Mesothelial cell of epicardium (in vitro differentiated cells): ENCODE results near the gene TRPM5. TPM values are rescaled to one million over a fixed set of nuclear protein-coding genes. Genes with fewer than 3 reads are reported as not detected.

Experiments used
- DNase-seq, 2 experiments: peaks; one replicate each; pipeline ENCODE4 v3.0.0; 2021; ENCODE audit warnings: low spot score in 2 of 2; ENCODE audit not compliant: unreplicated experiment in 2 of 2
- H3K27ac Mint-ChIP-seq: 2 replicates; pipeline ENCODE4 v1.8.0; 2021; ENCODE audit warnings: mixed read lengths
- H3K27me3 Mint-ChIP-seq: 2 replicates; pipeline ENCODE4 v1.8.0; 2021; ENCODE audit warnings: low read depth, mixed read lengths
- H3K36me3 Mint-ChIP-seq: 2 replicates; pipeline ENCODE4 v1.8.0; 2021; ENCODE audit warnings: mixed read lengths
- H3K4me1 Mint-ChIP-seq: 2 replicates; pipeline ENCODE4 v1.8.0; 2021; ENCODE audit warnings: mixed read lengths
- H3K4me3 Mint-ChIP-seq: 2 replicates; pipeline ENCODE4 v1.8.0; 2021; ENCODE audit warnings: mild to moderate bottlenecking, moderate library complexity, mixed read lengths
- H3K9me3 Mint-ChIP-seq: 2 replicates; pipeline ENCODE4 v1.8.0; 2021; ENCODE audit warnings: mixed read lengths
- CTCF ChIP-seq: fragments of 200-600 bp; sonication (generic); IDR thresholded peaks from one replicate; pipeline ENCODE4 v1.5.0; 2021; ENCODE audit warnings: antibody characterized with exemption; ENCODE audit not compliant: unreplicated experiment
- total RNA-seq: library from RNA; stranded (reverse); gene quantifications from 3 replicates; pipeline ENCODE4 v1.2.1, GENCODE V29; 2021

The TRPM5 gene
- total RNA-seq, 1 donor from 2014 or later: 6.9 TPM

GRCh38 chr11:2434506-2435255 lies 9.6 kb downstream of the TRPM5 start:
- H3K9me3 Mint-ChIP-seq: peaks cover 5% of the 10 kb centered on the region
- H3K27ac Mint-ChIP-seq: no peak overlapping the region
- no peaks in the 10 kb centered on the region for H3K4me1 Mint-ChIP-seq
- no peak for DNase-seq
- H3K36me3 Mint-ChIP-seq: no peaks in the 10 kb centered on the region
- H3K4me3 Mint-ChIP-seq: no peak overlapping the region
- H3K27me3 Mint-ChIP-seq: peaks cover 32% of the 10 kb centered on the region
- TF ChIP-seq CTCF: no peak

- no peak overlapping the region for H3K4me3 Mint-ChIP-seq
- no peak overlapping the region for H3K27ac Mint-ChIP-seq
- no peak for TF ChIP-seq CTCF
- H3K27me3 Mint-ChIP-seq: peaks cover 25% of the 10 kb centered on the region
- H3K4me1 Mint-ChIP-seq: no peaks in the 10 kb centered on the region
- no peak for DNase-seq
- peaks cover 5% of the 10 kb centered on the region for H3K9me3 Mint-ChIP-seq
- H3K36me3 Mint-ChIP-seq: no peaks in the 10 kb centered on the region
These were observed 10.3 kb downstream of the TRPM5 start for GRCh38 chr11:2434008-2434407.

- Mint-ChIP-seq H3K4me1 (no peaks in the 10 kb centered on the region), H3K36me3 (no peaks in the 10 kb centered on the region), H3K9me3 (no peaks in the 10 kb centered on the region), H3K4me3 (no peak overlapping the region), H3K27me3 (peaks cover 19% of the 10 kb centered on the region), H3K27ac (no peak overlapping the region)
- TF ChIP-seq CTCF: no peak
- DNase-seq: no peak
These were observed 11.0 kb downstream of the TRPM5 start for GRCh38 chr11:2433106-2433925.

GRCh38 chr11:2432628-2433071 lies 11.7 kb downstream of the TRPM5 start:
- H3K9me3 Mint-ChIP-seq: no peaks in the 10 kb centered on the region
- no peaks in the 10 kb centered on the region for H3K4me1 Mint-ChIP-seq
- H3K36me3 Mint-ChIP-seq: no peaks in the 10 kb centered on the region
- H3K4me3 Mint-ChIP-seq: no peak overlapping the region
- H3K27me3 Mint-ChIP-seq: peaks cover 13% of the 10 kb centered on the region
- no peak overlapping the region for H3K27ac Mint-ChIP-seq
- TF ChIP-seq CTCF: no peak
- DNase-seq: no peak

GRCh38 chr11:2432171-2432621 lies 12.1 kb downstream of the TRPM5 start:
- Mint-ChIP-seq H3K27me3 (peaks cover 10% of the 10 kb centered on the region), H3K36me3 (no peaks in the 10 kb centered on the region), H3K27ac (no peak overlapping the region), H3K4me1 (no peaks in the 10 kb centered on the region), H3K4me3 (no peak overlapping the region), H3K9me3 (no peaks in the 10 kb centered on the region)
- no peak for DNase-seq
- no peak for TF ChIP-seq CTCF
